ENCODE measurements around the gene NT5C3B.
A peak's percentile ranks its signal among the peaks of the same experiment; 100 is the strongest.
"Not testable (repeated sequence)": the region's sequence is repeated elsewhere in the genome, so short reads cannot be mapped to it uniquely, and the experiment has no call there.

Gene NT5C3B

GRCh38 chr17:41784207-41784744, 51.8 kb downstream of the NT5C3B start:
- DNase-seq (ENCODE audit: low read depth), result no peak

- no peak for DNase-seq (ENCODE audit: low read depth)
These were observed 53.9 kb downstream of the NT5C3B start for GRCh38 chr17:41782142-41782541.

- DNase-seq (ENCODE audit: low read depth), result no peak
These were observed 54.5 kb downstream of the NT5C3B start for GRCh38 chr17:41781404-41782110.

GRCh38 chr17:41779954-41780353, 56.1 kb downstream of the NT5C3B start:
- DNase-seq (ENCODE audit: low read depth), result no peak

- peak; percentile 94 for DNase-seq (ENCODE audit: low read depth)
These were observed 58.4 kb downstream of the NT5C3B start for GRCh38 chr17:41777574-41778188.

- no peak for DNase-seq (ENCODE audit: low read depth)
These were observed 58.9 kb downstream of the NT5C3B start for GRCh38 chr17:41777157-41777573.

GRCh38 chr17:41776262-41776900, 59.7 kb downstream of the NT5C3B start:
- DNase-seq (ENCODE audit: low read depth), result not testable (repeated sequence)

GRCh38 chr17:41775394-41776226, 60.4 kb downstream of the NT5C3B start:
- no peak for DNase-seq (ENCODE audit: low read depth)

Data from fibroblast of gingiva (primary cell).